Measurements from ENCODE around the gene ARMC6. TPM values are rescaled to one million over a fixed set of nuclear protein-coding genes. Genes with fewer than 3 reads are reported as not detected.

Gene ARMC6
- total RNA-seq, 1 donor from 2014 or later = 78.2 TPM

GRCh38 chr19:18996351-18996750, 37.1 kb upstream of the ARMC6 start:
- TF ChIP-seq CTCF (IDR thresholded peaks at IDR 0.05; ENCODE audit: insufficient read depth, low read length, severe bottlenecking) = no peak
- Histone ChIP-seq H3K27me3 (ENCODE audit: control insufficient read depth, insufficient read depth, low read length) (no peaks in the 10 kb centered on the region), H3K36me3 (ENCODE audit: control insufficient read depth, insufficient read depth, low read length) (peaks cover 27% of the 10 kb centered on the region), H3K4me3 (ENCODE audit: low read depth, low read length) (no peak overlapping the region)
- FAIRE-seq = no peak
- no peak for DNase-seq (ENCODE audit: low read depth)

- Histone ChIP-seq H3K36me3 (ENCODE audit: control insufficient read depth, insufficient read depth, low read length) (peaks cover 27% of the 10 kb centered on the region), H3K27me3 (ENCODE audit: control insufficient read depth, insufficient read depth, low read length) (no peaks in the 10 kb centered on the region), H3K4me3 (ENCODE audit: low read depth, low read length) (no peak overlapping the region)
- no peak for FAIRE-seq
- no peak for DNase-seq (ENCODE audit: low read depth)
- no peak for TF ChIP-seq CTCF (IDR thresholded peaks at IDR 0.05; ENCODE audit: insufficient read depth, low read length, severe bottlenecking)
Measured at GRCh38 chr19:18996796-18997394, 36.5 kb upstream of the ARMC6 start.

- Histone ChIP-seq H3K27me3 (ENCODE audit: control insufficient read depth, insufficient read depth, low read length) (no peaks in the 10 kb centered on the region), H3K36me3 (ENCODE audit: control insufficient read depth, insufficient read depth, low read length) (peaks cover 26% of the 10 kb centered on the region)
Measured at GRCh38 chr19:18998276-18998675, 35.1 kb upstream of the ARMC6 start.

GRCh38 chr19:18999016-18999758, 34.2 kb upstream of the ARMC6 start:
- H3K4me3 ChIP-seq (ENCODE audit: low read depth, low read length) = no peak overlapping the region
- FAIRE-seq (peak; percentile 13), DNase-seq (ENCODE audit: low read depth) (peak; percentile 8)
- no peak for TF ChIP-seq CTCF (IDR thresholded peaks at IDR 0.05; ENCODE audit: insufficient read depth, low read length, severe bottlenecking)
- H3K36me3 ChIP-seq (ENCODE audit: control insufficient read depth, insufficient read depth, low read length) = peaks cover 23% of the 10 kb centered on the region
- H3K27me3 ChIP-seq (ENCODE audit: control insufficient read depth, insufficient read depth, low read length) = no peaks in the 10 kb centered on the region

More at GRCh38 chr19:18998276-18998675, 35.1 kb upstream of the ARMC6 start:
- no peak for FAIRE-seq
- DNase-seq (ENCODE audit: low read depth) = no peak
- no peak overlapping the region for H3K4me3 ChIP-seq (ENCODE audit: low read depth, low read length)
- TF ChIP-seq CTCF (IDR thresholded peaks at IDR 0.05; ENCODE audit: insufficient read depth, low read length, severe bottlenecking) = no peak

- peaks cover 26% of the 10 kb centered on the region for H3K36me3 ChIP-seq (ENCODE audit: control insufficient read depth, insufficient read depth, low read length)
- FAIRE-seq = no peak
- no peak for DNase-seq (ENCODE audit: low read depth)
Measured at GRCh38 chr19:18999896-19000620, 33.3 kb upstream of the ARMC6 start.

More at GRCh38 chr19:18999896-19000620, 33.3 kb upstream of the ARMC6 start:
- no peaks in the 10 kb centered on the region for H3K27me3 ChIP-seq (ENCODE audit: control insufficient read depth, insufficient read depth, low read length)
- TF ChIP-seq CTCF (IDR thresholded peaks at IDR 0.05; ENCODE audit: insufficient read depth, low read length, severe bottlenecking) = peak; percentile 42
- H3K4me3 ChIP-seq (ENCODE audit: low read depth, low read length) = no peak overlapping the region
